Kidney (tissue), 14 donors: ENCODE results near the gene MSX1. TPM values are rescaled to one million over a fixed set of nuclear protein-coding genes. Genes with fewer than 3 reads are reported as not detected.

Experiments used
- DNase-seq, 5 donors: peaks; one replicate each; pipeline ENCODE4 v3.0.0-alpha.2; 2013 to 2020
- FAIRE-seq: peaks from 2 replicates; lab custom pipeline; 2012; peaks lifted over from hg19 to GRCh38; lab: Jason Lieb, UNC
- H3K27ac ChIP-seq, 2 donors: one replicate each; pipeline ENCODE4 v1.7.0; 2013; ENCODE audit warnings: low read depth in 2 of 2, low read length in 2 of 2, inconsistent platforms in 1 of 2
- H3K27me3 ChIP-seq: one replicate; pipeline ENCODE4 v1.7.1; 2013; ENCODE audit warnings: low read length, inconsistent platforms; ENCODE audit not compliant: control insufficient read depth, insufficient read depth
- H3K36me3 ChIP-seq, 3 donors: one replicate each; pipeline versions ENCODE4 v1.7.0 to v1.7.1; 2013; ENCODE audit warnings: low read length in 3 of 3, control low read depth in 1 of 3, inconsistent platforms in 1 of 3; ENCODE audit not compliant: insufficient read depth in 3 of 3, control insufficient read depth in 2 of 3
- H3K4me1 ChIP-seq, 3 donors: one replicate each; pipeline versions ENCODE4 v1.7.0 to v1.7.1; 2013; ENCODE audit warnings: low read length in 3 of 3, inconsistent platforms in 1 of 3, low read depth in 1 of 3; ENCODE audit not compliant: control insufficient read depth in 2 of 3, insufficient read depth in 2 of 3
- H3K4me3 ChIP-seq, 3 donors: one replicate each; pipeline versions ENCODE4 v1.7.0 to v1.8.1; 2013; ENCODE audit warnings: low read length in 3 of 3, control low read depth in 1 of 3, inconsistent platforms in 1 of 3
- H3K9ac ChIP-seq, 3 donors: one replicate each; pipeline versions ENCODE4 v1.7.0 to v1.7.1; 2013; ENCODE audit warnings: low read length in 3 of 3, control low read depth in 1 of 3, inconsistent platforms in 1 of 3
- H3K9me3 ChIP-seq, 3 donors: one replicate each; pipeline versions ENCODE4 v1.7.0 to v1.7.1; 2013; ENCODE audit warnings: low read length in 3 of 3, control low read depth in 1 of 3, inconsistent platforms in 1 of 3; ENCODE audit not compliant: control insufficient read depth in 2 of 3, insufficient read depth in 1 of 3
- CTCF ChIP-seq: IDR thresholded peaks from 3 replicates; pipeline ENCODE4 v1.5.1; 2012; ENCODE audit warnings: mild to moderate bottlenecking, moderate library complexity, borderline replicate concordance; ENCODE audit not compliant: insufficient read depth; ENCODE audit errors: extremely low read depth
- intact Hi-C: fragments of 100-400 bp; cut with DNase I; formaldehyde crosslinking; loops from one replicate; pipeline ENCODE4 v1.11.1; 2022
- polyA plus RNA-seq: library from polyadenylated mRNA; stranded (reverse); fragments of 350-450 nt; fragmentation: Illumina TruSeq; extraction: RNeasy Lipid Tissue Mini Kit (QIAGEN cat#74804); gene quantifications from one replicate; pipeline ENCODE4 v1.2.3, GENCODE V29; 2014; ENCODE audit warnings: low read depth, low replicate concordance; ENCODE audit not compliant: insufficient read depth
- total RNA-seq: library from RNA; stranded (reverse); fragmentation: NEBNext Ultra II Directional; extraction: Animal tissue kit (Norgen Biotek cat#: 25700); gene quantifications from one replicate; pipeline ENCODE4 v1.2.1, GENCODE V29; 2021
- donor health status: control.
- donor health status: control.
- donor health status: control.
- donor health status: control.
- donor health status: control.
- donor health status: DM: yes; HTN: yes; CAD: no.
- donor health status: Normal renal cell carcinoma (clear cell type).

MSX1 gene
- total and polyA plus RNA-seq, 2 donors from 2014 or later = 2.3 to 3.0 TPM

- TF ChIP-seq CTCF = no peak
- no peak overlapping the region for H3K27ac ChIP-seq
- peak in 4 of 5 donors; percentile 19 to 46 (median 31) for DNase-seq
- H3K9ac ChIP-seq = no peak overlapping the region
- intact Hi-C loops = no loop called here
- peaks cover 2 to 15% (median 6%) of the 10 kb centered on the region in 3 donors for H3K4me1 ChIP-seq
- no peak overlapping the region for H3K4me3 ChIP-seq
- peaks cover 0 to 2% (median 0%) of the 10 kb centered on the region in 3 donors for H3K9me3 ChIP-seq
- no peaks in the 10 kb centered on the region for H3K36me3 ChIP-seq
- FAIRE-seq = no peak
- H3K27me3 ChIP-seq = peaks cover 77% of the 10 kb centered on the region
These were observed 5.7 kb downstream of the MSX1 start for GRCh38 chr4:4864940-4865704.

GRCh38 chr4:4865705-4866123 lies 6.2 kb downstream of the MSX1 start:
- Histone ChIP-seq H3K9ac (no peak overlapping the region), H3K4me3 (no peak overlapping the region), H3K27me3 (peaks cover 79% of the 10 kb centered on the region), H3K4me1 (peaks cover 2 to 11% (median 6%) of the 10 kb centered on the region in 3 donors), H3K36me3 (no peaks in the 10 kb centered on the region), H3K27ac (no peak overlapping the region), H3K9me3 (peaks cover 0 to 2% (median 0%) of the 10 kb centered on the region in 3 donors)
- FAIRE-seq (no peak), DNase-seq (peak in 1 of 5 donors; percentile 22)
- TF ChIP-seq CTCF = no peak
- intact Hi-C loops = no loop called here

GRCh38 chr4:4866124-4866865 lies 6.8 kb downstream of the MSX1 start:
- H3K4me3 ChIP-seq = peak overlapping the region in 1 of 3 donors; percentile 37
- FAIRE-seq = no peak
- peaks cover 1 to 11% (median 2%) of the 10 kb centered on the region in 3 donors for H3K4me1 ChIP-seq

More at GRCh38 chr4:4866124-4866865, 6.8 kb downstream of the MSX1 start:
- Histone ChIP-seq H3K9ac (no peak overlapping the region), H3K9me3 (peaks cover 0 to 2% (median 0%) of the 10 kb centered on the region in 3 donors), H3K27ac (no peak overlapping the region), H3K36me3 (no peaks in the 10 kb centered on the region), H3K27me3 (peaks cover 80% of the 10 kb centered on the region)
- DNase-seq = peak; percentile 50 to 65 (median 61)
- intact Hi-C loops = no loop called here
- TF ChIP-seq CTCF = no peak
